Measurements from ENCODE around the gene ADSS1.

- TF ChIP-seq CTCF (IDR thresholded peaks at IDR 0.05; ENCODE audit: poor library complexity) (no peak), EZH2 (IDR thresholded peaks at IDR 0.05; ENCODE audit: borderline replicate concordance) (no peak)
These were observed 31.6 kb downstream of the ADSS1 start for GRCh38 chr14:104755621-104756020.

All from hepatocyte (in vitro differentiated cells).